KBM-7 (cell line): ENCODE measurements around the gene CFAP70.
"Not testable (repeated sequence)": the region's sequence is repeated elsewhere in the genome, so short reads cannot be mapped to it uniquely, and the experiment has no call there.

Experiments
- DNase-seq: peaks from one replicate; pipeline ENCODE4 v3.0.0-alpha.2; 2015
- in situ Hi-C: fragments of 300-500 bp; cut with MboI; formaldehyde crosslinking; loops from 2 replicates; pipeline ENCODE4 v1.14.3; 2020; ENCODE audit warnings: low sequenced_read_pairs, low pct_unique_long_range_greater_than_20kb, mixed read lengths

The CFAP70 gene

GRCh38 chr10:73358331-73359279 is at the start of gene CFAP70:
Gene CFAP70 (minus strand): TSS chr10:73358864. CDS start chr10:73354796, 4,068 bp downstream.
- in situ Hi-C loops, result no loop called here
- peak; percentile 43 for DNase-seq

DNA sequence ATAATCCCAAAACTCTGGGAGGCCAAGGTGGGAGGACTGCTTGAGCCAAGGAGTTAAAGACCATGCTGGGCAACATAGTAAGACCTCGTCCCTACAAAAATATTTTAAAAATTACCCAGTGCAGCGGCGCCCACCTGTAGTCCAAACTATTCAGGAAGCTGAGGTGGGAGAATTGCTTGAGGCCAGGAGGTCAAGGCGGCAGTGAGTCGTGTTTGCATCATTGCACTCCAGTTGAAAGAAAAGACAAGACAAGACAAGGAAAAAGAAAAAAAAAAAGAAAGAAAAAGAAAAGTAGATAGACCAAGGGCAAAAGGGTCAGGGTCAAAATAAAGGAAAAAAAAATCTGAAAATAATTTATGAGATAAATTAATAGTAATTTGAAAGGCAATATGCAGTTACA is 49.4 kb upstream of the CFAP70 start:
- no peak for DNase-seq
- in situ Hi-C loops, result no loop called here

DNA sequence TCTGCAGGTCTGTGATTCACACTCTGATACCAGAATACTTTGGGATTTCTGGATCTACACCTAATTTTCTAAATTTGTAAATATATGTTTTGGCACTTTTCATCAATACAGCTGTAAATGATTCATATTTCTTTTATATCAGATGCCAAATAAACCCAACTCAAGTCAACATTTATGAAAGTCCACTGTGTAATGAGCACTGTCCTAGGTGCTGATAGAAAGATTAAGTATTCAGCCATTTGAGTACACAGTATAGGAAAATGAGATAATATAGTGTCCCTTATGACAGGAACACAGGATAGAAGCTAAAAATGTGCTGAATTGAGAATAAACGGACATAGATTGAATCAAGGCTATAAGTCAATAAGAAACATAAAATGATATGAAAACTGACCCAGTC is 48.8 kb upstream of the CFAP70 start:
- in situ Hi-C loops, result no loop called here
- DNase-seq, result no peak

- in situ Hi-C loops, result no loop called here
- DNase-seq, result no peak
Observed at GRCh38 chr10:73406846-73407245, 48.2 kb upstream of the CFAP70 start.

GRCh38 chr10:73405556-73405955 is 46.9 kb upstream of the CFAP70 start:
- DNase-seq, result no peak
- in situ Hi-C loops, result no loop called here

DNA sequence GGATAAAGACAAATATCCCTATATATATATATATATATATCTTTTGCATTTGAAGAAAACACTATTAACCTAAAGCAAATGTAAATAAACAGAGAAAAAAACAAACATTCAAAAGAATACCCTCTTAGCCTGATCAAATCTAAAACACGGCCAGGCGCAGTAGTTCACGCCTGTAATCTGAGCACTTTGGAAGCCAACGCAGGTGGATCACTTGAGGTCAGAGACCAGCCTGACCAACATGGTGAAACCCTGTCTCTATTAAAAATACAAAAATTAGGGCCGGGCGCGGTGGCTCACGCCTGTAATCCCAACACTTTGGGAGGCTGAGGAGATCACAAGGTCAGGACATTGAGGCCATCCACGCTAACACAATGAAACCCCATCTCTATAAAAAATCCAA is 46.0 kb upstream of the CFAP70 start:
- no peak for DNase-seq
- in situ Hi-C loops, result no loop called here

GRCh38 chr10:73401636-73402035 is 43.0 kb upstream of the CFAP70 start:
- in situ Hi-C loops, result no loop called here
- DNase-seq, result no peak

- in situ Hi-C loops, result no loop called here
- DNase-seq, result no peak
Observed at GRCh38 chr10:73399063-73399462, 40.4 kb upstream of the CFAP70 start.

DNA sequence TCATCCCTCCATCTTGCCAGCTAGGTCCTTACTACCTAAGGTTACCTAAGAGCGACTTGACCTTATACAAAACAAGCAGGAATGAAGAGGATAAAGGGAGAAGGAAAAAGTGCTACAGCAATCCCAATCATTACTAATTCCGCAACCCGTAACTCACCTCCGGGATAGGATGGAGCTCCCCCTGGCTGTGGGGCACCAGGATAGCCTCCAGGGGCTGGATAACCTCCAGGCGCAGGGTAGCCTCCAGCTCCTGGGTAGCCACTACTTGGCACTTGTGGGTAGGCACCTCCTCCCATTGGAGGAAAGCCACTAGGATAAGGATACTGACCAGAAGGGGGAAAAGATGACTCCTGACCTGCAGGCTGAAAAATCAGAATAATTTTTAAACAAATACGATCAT is 39.4 kb upstream of the CFAP70 start:
- DNase-seq, result no peak
- in situ Hi-C loops, result no loop called here

DNA sequence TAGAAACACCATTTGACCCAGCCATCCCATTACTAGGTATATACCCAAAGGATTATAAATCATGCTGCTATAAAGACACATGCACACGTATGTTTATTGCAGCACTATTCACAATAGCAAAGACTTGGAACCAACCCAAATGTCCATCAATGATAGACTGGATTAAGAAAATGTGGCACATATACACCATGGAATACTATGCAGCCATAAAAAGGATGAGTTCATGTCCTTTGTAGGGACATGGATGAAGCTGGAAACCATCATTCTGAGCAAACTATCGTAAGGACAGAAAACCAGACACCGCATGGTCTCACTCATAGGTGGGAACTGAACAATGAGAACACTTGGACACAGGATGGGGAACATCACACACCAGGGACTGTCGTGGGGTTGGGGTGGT is 35.7 kb upstream of the CFAP70 start:
- in situ Hi-C loops, DNase-seq: not testable (repeated sequence)

- in situ Hi-C loops, result no loop called here
- no peak for DNase-seq
Observed at GRCh38 chr10:73388228-73388627, 29.6 kb upstream of the CFAP70 start.

- in situ Hi-C loops, result no loop called here
- DNase-seq, result no peak
Observed at GRCh38 chr10:73386583-73386982, 27.9 kb upstream of the CFAP70 start.

DNA sequence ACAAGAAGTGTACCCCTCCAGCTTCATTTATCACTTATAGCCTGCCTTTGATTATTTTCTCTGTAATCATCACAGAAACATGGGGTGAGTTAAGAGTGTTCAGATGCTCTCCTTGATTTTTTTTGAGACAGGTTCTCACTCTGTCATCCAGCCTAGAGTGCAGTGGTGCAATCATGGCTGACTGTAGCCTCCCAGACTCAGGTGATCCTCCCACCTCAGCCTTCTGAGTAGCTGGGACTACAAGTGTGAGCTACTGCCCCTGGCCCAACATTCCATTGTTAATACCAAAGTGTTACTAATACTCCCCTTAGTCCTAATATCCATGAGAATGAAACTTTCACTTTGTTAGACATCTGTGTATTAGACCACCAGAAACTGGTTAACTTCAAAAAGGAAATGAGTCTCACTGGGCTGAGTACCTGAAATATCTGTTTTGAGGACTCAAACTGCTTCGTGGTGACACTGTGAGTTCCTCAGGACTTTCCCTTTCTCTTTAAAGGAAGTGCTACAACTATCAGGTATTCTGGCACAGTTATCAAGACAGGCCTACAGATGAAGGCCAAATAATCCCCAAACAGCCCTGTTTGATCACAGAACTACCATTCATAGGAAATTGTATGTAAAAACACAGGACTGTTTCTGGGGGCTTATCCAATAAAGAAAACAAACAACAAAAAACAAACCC is 20.5 kb upstream of the CFAP70 start:
- in situ Hi-C loops, result no loop called here

GRCh38 chr10:73376679-73377078 is 18.0 kb upstream of the CFAP70 start:
- in situ Hi-C loops, result no loop called here
- no peak for DNase-seq

More for the DNA sequence above, 20.5 kb upstream of the CFAP70 start:
- DNase-seq, result no peak

- DNase-seq, result no peak
- in situ Hi-C loops, result no loop called here
Observed at GRCh38 chr10:73368238-73368637, 9.6 kb upstream of the CFAP70 start.

DNA sequence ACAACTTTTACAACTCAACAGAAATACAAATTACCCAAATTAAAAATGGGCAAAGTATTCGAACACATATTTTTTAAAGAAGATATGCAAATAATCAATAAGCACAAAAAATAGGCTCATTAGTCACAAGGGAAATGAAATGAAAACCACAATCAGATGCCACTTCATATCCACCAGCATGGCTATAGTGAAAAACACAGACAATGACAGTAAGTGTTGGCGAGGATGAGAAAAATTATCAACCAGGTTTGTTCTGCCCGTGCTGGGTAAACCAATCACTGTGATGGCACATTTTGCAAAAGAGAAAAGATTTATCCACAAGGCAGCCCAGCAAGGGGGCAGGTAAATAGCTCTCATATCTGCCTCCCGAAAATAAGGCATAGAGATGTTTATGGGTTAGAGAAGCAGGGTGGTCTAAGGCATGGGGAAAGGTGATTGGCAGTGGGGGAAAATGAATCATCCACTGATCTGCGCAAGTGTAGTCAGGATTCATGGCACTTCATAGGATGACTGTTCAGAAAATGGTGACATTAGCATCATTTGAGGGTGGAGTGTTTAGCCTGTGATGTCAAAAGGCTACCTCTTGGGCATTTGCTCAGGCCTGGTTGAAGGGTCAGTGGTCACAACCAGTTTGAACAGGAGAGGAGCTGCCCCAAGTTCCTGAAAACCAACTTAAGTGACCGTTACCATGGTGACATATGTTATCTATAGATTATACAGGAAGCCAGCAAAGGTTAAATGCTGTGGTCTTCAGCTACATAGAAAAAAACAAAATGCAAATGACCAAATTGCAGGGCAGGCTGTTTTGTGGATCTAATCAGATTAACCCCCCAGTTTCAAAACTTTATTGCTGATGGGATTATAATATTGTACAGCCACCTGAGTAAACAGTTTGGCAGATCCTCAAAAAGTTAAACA is 8.0 kb upstream of the CFAP70 start:
- in situ Hi-C loops, result no loop called here

GRCh38 chr10:73364964-73365363 is 6.3 kb upstream of the CFAP70 start:
- in situ Hi-C loops, result no loop called here
- no peak for DNase-seq

More for the DNA sequence above, 8.0 kb upstream of the CFAP70 start:
- DNase-seq, result peak; percentile 31

GRCh38 chr10:73359492-73359891 is 828 bp upstream of the CFAP70 start:
- no peak for DNase-seq
- in situ Hi-C loops, result no loop called here

DNA sequence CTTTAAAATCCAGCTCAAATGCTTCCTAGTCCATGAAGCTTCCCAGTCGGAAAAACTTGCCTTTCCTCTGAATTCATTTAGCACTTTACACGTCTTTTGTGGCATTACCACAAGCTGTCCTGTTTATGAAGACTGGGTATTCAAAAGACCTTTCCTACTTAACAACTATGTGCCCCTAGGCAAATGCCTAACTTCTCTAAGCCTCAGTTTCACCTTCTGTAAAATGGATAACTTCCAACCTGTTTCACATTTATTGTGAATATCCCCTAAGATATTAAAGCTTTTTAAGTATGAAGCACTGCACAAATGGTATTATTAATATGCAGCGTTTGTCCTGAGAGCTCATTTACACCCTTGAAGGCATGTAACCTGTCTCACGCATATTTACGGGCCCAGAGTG is 843 bp downstream of the CFAP70 start:
- in situ Hi-C loops, result no loop called here
- DNase-seq, result no peak
